Left kidney (tissue), 8 donors: ENCODE data around the gene SYVN1. TPM values are rescaled to one million over a fixed set of nuclear protein-coding genes. Genes with fewer than 3 reads are reported as not detected.
"Not testable (repeated sequence)": the region's sequence is repeated elsewhere in the genome, so short reads cannot be mapped to it uniquely, and the experiment has no call there.

Experiments used
- DNase-seq: peaks from one replicate; pipeline ENCODE4 v3.0.0-alpha.2; 2013
- long read RNA-seq, 8 donors: transcript quantifications; one replicate each; lab custom pipeline, GENCODE V29; 2026
- polyA plus RNA-seq: library from polyadenylated mRNA; unstranded; fragments of 120-200 nt; gene quantifications from one replicate; pipeline ENCODE4 v1.2.1, GENCODE V29; 2013; ENCODE audit not compliant: insufficient read length

Gene SYVN1
- polyA plus RNA-seq = 47.1 TPM
- long read RNA-seq, donor 1, transcript SYVN1-203 (16 exons, 3,052 nt) = major isoform, 5 of 18 reads
- long read RNA-seq, donor 1, partial matches to known transcripts = 12 of 18 reads
- long read RNA-seq, donor 1, other reads (novel, unspliced or antisense) = 0 of 18 reads
- long read RNA-seq, donor 2, transcript SYVN1-203 (16 exons, 3,052 nt) = major isoform, 5 of 15 reads
- long read RNA-seq, donor 2, partial matches to known transcripts = 7 of 15 reads
- long read RNA-seq, donor 2, other reads (novel, unspliced or antisense) = 0 of 15 reads
- long read RNA-seq, donor 3, partial matches to known transcripts = 137 of 160 reads
- long read RNA-seq, donor 3, other reads (novel, unspliced or antisense) = 20 of 160 reads
- long read RNA-seq, donor 4, partial matches to known transcripts = 0 of 1 reads
- long read RNA-seq, donor 4, other reads (novel, unspliced or antisense) = 0 of 1 reads
- long read RNA-seq, donor 5, partial matches to known transcripts = 0 of 4 reads
- long read RNA-seq, donor 5, other reads (novel, unspliced or antisense) = 0 of 4 reads
- long read RNA-seq, donor 6, partial matches to known transcripts = 0 of 1 reads
- long read RNA-seq, donor 6, other reads (novel, unspliced or antisense) = 0 of 1 reads
- long read RNA-seq, donor 7, partial matches to known transcripts = 15 of 19 reads
- long read RNA-seq, donor 7, other reads (novel, unspliced or antisense) = 0 of 19 reads
- long read RNA-seq, donor 8, partial matches to known transcripts = 0 of 1 reads
- long read RNA-seq, donor 8, other reads (novel, unspliced or antisense) = 0 of 1 reads

GRCh38 chr11:65134240-65134951, at the start of gene SYVN1:
TSS of gene SYVN1 (minus strand) at chr11:65134519. CDS start at chr11:65133601, 918 bp downstream.
- peak; percentile 89 for DNase-seq

GRCh38 chr11:65183201-65183891, 49.0 kb upstream of the SYVN1 start:
- DNase-seq = no peak

- DNase-seq = no peak
Observed at GRCh38 chr11:65182258-65183170, 48.2 kb upstream of the SYVN1 start.

GRCh38 chr11:65181569-65182257, 47.4 kb upstream of the SYVN1 start, which contains the start of gene CAPN1:
TSS of gene CAPN1 (plus strand) at chr11:65181928. CDS start at chr11:65182702, 774 bp downstream.
- peak; percentile 59 for DNase-seq

- DNase-seq = peak; percentile 72
Observed at GRCh38 chr11:65180877-65181568, 46.7 kb upstream of the SYVN1 start.

- DNase-seq = not testable (repeated sequence)
Observed at GRCh38 chr11:65174571-65175010, 40.3 kb upstream of the SYVN1 start.

- no peak for DNase-seq
Observed at GRCh38 chr11:65172600-65172999, 38.3 kb upstream of the SYVN1 start.

- no peak for DNase-seq
Observed at GRCh38 chr11:65170058-65170534, 35.8 kb upstream of the SYVN1 start, which contains the start of gene SPDYC. TSS of gene SPDYC (plus strand) at chr11:65170233. CDS start at chr11:65171358, 1,125 bp downstream.

GRCh38 chr11:65169164-65169641, 34.9 kb upstream of the SYVN1 start:
- no peak for DNase-seq

GRCh38 chr11:65167656-65168055, 33.3 kb upstream of the SYVN1 start:
- no peak for DNase-seq

- DNase-seq = no peak
Observed at GRCh38 chr11:65166893-65167292, 32.6 kb upstream of the SYVN1 start.

GRCh38 chr11:65165410-65166317, 31.3 kb upstream of the SYVN1 start:
- DNase-seq = no peak

- DNase-seq = no peak
Observed at GRCh38 chr11:65163684-65164083, 29.4 kb upstream of the SYVN1 start.

- DNase-seq = no peak
Observed at GRCh38 chr11:65160643-65161042, 26.3 kb upstream of the SYVN1 start.

- no peak for DNase-seq
Observed at GRCh38 chr11:65159012-65159411, 24.7 kb upstream of the SYVN1 start.

- DNase-seq = no peak
Observed at GRCh38 chr11:65157336-65157735, 23.0 kb upstream of the SYVN1 start.

- no peak for DNase-seq
Observed at GRCh38 chr11:65156926-65157325, 22.6 kb upstream of the SYVN1 start.

- no peak for DNase-seq
Observed at GRCh38 chr11:65156256-65156655, 21.9 kb upstream of the SYVN1 start.
